Left renal pelvis (tissue), 4 donors: ENCODE data around the gene MED31. TPM values are rescaled to one million over a fixed set of nuclear protein-coding genes. Genes with fewer than 3 reads are reported as not detected.
"Not testable (repeated sequence)": the region's sequence is repeated elsewhere in the genome, so short reads cannot be mapped to it uniquely, and the experiment has no call there.

ENCODE experiments used
- DNase-seq, 4 donors: peaks; one replicate each; pipeline ENCODE4 v3.0.0-alpha.2; 2013; ENCODE audit warnings: low read depth in 4 of 4, low spot score in 3 of 4
- polyA plus RNA-seq, 4 donors: library from polyadenylated mRNA; unstranded; fragments of 120-200 nt; gene quantifications; one replicate each; pipeline ENCODE4 v1.2.1, GENCODE V29; 2013; ENCODE audit not compliant: insufficient read length in 4 of 4

The MED31 gene
- polyA plus RNA-seq, 4 donors = 21.9 to 29.5 (median 28.8) TPM

DNA sequence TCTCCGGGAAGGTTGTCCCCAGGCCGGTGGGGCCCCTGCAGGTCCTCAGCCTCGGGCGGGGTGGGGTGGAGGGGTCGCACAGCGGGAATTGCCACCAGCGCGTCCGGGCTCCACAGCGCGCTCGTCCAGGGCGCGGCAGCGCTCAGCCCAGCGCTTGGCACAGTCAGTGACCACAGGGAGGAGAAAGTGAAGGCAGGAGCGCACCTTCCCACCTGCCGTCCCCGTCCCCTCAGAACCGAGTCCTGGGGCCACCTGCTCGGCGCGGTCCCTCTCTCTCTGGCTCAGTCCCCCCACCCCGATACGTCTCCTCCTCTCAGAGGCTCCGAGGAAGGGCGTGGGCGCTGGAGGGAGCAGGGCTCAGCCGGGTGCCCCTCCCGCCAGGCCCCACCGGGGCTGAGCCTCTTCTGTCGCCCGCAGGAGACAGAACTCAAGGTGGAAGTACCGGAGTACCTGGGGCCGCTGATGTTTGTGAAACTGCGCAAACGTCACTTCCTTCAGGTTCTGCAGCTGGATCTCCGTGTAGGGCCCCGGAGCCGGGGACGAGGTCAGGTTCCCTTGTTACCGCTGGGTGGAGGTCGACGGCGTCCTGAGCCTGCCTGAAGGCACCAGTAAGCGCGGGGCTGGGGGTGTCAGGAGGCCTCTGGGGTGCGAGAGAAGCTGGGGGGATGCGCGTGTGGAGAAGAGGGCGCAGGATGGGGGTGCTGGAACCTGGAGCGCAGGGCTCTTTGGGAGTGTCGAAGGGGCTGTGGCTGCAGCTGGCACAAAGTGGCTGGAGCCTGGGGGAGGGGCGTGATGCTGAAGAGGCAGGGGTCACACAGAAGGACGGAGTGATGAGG lies 5.6 kb upstream of the MED31 start:
- DNase-seq = not testable (repeated sequence)

DNA sequence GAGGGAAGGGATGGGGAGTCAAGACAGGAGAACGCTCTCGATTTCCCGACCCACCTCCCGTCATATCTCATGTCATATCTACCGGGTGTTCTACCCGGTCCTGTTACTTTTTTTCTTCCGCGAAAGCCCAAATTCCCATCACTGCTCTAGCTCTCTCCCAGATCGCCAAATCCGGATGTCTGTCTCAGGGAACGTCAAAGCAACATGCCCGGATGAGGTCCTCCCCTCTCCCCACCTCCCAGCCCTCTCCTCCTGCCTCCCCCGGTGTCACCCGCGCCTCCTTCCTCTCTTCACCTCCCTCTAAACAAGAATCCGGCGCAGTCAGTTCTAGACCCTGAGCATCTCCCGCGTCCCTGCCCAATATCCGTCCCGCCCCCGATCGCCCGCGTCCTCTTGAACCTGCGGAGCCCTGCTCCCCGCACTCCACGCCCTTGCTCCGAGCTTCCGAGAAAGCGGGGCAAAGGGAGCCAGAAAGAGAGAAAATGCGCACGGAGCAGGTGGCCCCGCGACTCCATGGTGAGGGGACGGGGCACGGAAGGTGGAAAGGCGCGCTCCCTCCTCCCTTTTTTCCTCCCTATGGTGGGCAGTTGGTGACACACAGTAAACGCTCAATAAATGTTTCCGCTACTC lies 4.4 kb upstream of the MED31 start:
- DNase-seq = not testable (repeated sequence)

DNA sequence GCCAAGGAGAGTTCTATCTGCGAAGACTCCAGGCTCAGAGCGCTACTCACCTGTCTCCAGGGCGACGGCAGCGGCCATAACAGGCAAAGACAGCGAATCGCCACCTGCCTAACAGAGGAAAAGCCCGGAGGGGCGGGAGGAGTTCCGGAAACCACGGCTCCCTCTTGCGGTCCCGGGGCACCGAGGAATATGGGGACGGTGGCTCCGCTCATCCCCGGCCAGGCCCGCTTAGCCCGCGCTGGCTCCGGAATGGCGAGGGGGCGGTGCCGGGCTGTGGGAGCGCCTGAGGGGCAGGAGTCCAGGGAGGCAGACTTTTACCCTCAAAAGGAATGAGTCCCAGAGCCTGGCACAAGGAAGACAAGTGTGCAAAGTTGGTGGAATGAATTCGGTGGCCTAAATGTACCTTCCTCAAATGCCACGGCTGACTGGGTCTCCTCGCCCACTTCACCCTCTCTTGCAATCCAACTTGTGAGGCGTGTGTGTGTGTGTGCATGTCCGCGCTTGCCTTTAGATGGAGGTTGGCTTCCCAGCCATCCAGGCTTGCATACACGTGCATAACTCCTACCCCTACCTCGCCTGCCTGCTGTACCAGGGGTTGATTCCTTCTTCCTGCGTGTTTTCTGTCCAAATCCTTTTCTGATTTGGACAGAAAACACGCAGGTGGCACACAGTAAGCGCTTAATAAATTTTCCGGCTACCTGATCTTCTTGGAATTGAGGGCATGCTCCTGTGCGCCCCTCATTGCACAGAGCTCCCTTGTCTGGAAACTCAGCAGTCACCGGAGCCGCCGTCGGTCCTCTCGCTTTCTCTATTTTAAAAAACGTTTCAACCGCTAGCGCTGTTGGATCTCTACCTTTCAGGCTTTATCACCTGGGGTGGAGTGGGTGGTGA lies 3.7 kb upstream of the MED31 start:
- DNase-seq = no peak

DNA sequence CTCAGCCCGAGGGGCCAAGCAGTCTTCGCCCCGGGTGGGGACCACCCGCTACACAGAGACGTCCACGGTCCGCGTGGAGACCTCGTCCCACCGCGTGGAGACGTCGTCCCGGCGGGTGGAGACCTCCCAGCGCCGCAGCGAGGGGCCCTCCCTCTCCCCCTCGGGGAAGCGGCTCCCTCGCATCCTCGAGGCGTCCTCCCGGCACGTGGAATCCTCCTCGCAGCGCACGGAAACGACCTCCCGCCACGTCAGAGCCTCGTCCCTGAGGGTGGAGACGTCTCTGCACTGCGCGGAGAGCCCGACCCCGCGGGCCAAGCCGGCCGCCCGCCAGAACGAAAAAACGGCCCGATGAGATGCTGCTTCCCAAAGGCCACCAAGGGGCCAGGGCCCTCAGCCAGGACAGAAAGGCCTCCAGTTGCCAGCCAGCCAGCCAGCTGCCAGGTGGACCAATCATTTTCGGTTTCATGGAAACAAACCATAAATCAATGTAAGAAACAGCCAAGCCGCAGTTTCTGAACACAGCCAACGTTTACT lies 581 bp upstream of the MED31 start:
- DNase-seq = no peak

DNA sequence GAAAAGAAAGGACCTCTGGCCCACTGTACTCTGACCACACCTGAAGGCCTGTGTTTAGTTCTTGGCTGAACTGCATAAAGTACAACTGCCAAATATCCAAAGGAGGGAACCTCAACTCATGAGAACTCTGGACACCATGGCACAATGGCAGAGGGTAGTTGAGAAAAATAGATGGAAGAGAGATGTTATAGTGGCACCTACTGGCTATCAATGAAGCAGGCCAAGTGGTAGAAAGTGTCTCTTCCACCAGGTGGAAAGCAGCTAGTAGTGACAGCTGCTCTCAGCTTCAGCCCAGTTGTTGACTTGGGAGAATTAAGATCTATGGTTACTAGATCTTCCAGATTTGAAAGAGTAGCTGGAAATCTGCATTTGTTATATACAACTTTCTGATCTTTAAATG lies 3.2 kb downstream of the MED31 start:
- DNase-seq = no peak

DNA sequence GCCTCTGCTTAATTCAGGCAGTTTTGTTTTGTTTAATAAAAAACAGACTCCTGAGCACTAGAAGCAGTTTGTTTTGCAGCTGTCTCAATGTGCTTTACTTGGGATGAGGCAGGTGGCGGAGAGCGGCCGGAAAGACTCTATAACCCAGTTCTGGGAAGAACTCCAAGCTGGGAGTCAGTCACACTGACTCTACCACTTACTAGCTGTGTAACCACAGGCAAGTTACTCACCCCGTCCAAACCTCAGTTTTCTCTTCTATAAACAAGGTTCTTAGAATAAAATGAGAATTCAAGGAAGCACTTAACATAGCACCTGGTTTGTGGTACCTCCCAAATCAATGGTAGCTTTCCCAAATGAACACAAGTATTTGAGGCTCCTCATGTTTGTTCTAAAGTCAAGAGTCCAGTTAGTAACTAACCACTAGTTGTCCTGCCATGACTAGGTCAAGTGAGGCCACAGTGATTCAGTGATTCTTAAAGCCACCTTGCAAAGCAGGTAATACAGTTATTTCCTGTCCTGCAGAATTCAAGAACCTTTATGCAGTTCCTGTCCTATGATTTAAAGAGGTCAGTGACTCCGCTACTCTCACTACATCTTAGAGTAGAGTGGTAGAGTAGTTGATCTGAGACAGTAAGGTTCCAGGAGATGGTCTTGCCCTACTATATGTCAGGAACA lies 7.8 kb downstream of the MED31 start:
- no peak for DNase-seq

DNA sequence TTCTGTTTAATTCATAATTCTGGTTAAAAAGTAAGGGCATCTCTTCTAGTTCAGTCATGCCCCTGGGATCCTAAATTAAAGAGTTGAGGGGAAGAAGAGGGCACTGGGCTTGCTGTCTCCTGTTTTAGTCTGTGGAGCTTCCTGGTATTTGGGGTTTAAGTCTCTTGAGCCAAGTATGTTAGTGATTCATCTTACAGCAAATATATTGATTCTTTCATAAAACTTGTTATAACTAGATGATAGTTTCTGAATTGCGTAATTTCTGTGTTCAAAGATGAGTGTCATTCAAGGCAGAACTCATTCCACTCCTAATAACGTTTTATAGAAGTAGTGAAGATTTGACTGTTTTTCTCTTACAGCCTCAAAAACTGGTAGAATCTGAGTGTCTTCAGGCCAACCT lies 8.8 kb downstream of the MED31 start:
- no peak for DNase-seq

DNA sequence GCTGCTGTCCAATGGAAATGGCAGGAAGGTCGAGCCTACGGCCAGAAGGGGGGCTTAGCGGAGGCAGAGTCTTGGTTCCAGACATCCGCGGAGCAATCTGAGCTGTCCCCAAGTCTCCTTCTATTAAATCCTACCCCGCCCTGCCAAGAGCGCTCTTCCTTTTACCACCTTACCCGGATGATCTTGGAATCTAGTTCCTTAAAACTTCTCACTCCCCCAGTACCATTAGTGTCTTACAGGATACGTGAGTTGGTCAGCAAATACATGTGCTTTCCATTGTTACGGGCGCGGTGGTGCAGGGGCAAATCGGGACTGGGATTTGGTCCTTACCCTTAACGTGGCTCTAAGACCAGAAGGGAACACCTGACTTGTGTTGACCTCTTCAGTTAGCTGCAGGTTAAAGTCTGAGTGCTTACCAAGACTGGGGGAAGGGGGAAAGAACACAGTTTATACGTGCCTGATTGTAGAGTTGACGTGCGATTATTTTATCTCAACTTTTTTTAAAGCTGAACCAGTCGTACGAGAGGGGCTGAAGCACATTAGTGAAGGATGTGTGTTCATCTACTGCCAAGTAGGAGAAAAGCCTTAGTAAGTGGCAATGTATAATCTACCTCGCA lies 10.1 kb downstream of the MED31 start:
- no peak for DNase-seq

DNA sequence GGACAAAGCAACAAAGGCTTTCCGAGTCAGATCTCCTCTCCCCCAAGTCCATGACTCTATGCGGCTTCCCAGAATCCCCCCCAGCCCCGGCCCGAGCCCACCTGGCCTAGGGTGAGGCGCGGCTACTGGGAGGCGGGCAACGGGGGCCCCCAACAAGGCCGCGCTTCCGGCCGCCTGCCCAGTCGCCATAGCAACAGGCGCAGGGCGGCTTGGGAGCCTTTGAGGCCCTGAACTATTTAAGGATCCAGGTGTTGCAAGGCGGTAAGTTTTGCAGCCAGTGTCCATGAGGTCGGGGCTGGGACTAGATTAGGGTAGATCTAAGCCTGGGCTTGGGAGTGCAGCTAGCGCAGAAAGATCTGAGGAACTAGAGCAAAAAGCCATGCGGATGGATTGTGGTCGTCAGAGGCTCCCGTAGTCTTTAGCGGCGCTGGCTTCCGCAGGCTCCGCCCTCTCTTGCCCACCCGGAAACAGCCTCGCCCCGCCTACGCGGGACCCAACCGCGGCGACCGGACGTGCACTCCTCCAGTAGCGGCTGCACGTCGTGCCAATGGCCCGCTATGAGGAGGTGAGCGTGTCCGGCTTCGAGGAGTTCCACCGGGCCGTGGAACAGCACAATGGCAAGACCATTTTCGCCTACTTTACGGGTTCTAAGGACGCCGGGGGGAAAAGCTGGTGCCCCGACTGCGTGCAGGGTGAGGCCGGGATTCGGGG lies 10.7 kb downstream of the MED31 start, which contains the start of the genes KIAA0753 and TXNDC17:
KIAA0753 (minus strand) TSS at position 176 of the 711 bp plus-strand sequence. CDS start 5,608 bp downstream, outside the sequence.
TXNDC17 (plus strand) TSS at position 525 of the 711 bp plus-strand sequence; CDS start at position 548, 23 bp downstream.
- DNase-seq = peak; percentile 83 to 94 (median 86)

DNA sequence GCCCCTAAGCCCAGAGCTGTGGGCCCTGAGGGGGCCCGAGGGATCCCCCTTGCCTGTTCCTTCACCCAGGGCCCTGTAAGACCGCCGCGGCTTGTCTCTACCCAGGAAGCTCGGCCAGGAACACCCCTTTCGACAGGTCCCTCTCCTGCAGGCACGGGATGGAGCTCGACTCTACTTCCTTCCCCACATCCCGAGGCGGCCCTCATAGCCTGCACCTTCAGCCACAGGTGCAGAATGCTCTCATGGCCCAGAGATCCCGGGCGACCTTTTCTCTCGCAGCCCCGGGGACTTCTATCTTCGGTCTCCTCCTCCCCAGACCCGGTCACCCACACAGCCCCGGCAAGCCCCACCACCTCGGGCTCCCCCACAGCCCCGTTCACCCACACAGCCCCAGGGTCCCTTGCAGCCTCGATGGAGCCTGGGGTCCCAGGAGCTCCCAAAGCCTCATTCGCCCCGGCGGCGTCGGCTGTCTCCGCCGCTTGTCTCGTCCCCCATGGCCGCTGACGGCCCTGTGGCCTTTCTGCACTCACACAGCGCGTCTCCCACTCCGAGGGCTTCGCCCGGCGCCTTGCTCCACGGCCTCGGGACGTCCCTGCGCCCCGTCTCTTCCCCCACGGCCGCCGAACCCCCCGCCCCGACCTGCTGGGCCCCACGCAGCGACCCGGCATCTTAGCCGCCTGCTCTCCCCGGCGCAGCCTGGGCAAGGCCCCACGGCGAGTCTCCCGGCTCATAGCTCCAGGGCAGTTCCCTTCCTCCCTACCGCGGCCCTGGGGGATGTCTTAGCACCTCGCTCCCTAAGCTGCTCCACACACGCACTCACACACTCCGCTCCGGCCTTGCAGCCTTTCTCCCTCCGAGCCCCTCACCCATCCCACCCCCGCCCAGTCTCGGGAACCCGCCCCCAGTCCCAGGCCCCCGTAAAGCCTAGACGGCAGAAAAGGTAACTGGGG lies 11.5 kb downstream of the MED31 start:
- DNase-seq = peak in 1 of 4 donors; percentile 46

DNA sequence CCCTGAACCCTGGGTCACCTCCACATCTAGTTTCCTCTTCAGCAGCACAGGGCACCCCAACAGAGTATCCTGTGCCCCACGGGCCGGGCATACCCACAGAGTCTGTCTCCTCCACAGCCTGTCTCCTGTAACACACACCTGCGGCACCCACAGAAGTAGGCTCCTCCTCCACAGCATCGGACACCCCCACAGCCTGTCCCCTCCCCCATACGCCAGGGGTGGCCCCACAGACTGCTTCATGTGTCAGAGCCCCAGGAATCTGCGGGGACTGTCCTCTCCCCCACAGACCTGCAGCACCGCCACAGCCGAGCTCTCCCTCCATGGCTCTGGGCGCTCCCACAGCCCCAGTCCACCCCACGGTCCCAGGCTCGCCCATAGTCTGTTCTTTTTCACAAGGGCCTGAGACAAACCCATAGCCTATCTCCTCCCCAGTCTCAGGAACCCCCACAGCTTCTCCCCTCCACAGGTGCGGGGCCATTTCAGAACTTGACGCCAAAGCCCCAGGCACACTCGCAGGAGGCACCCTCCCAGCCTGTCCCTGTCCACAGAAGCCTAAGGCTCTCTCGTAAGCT lies 12.3 kb downstream of the MED31 start:
- DNase-seq = no peak

DNA sequence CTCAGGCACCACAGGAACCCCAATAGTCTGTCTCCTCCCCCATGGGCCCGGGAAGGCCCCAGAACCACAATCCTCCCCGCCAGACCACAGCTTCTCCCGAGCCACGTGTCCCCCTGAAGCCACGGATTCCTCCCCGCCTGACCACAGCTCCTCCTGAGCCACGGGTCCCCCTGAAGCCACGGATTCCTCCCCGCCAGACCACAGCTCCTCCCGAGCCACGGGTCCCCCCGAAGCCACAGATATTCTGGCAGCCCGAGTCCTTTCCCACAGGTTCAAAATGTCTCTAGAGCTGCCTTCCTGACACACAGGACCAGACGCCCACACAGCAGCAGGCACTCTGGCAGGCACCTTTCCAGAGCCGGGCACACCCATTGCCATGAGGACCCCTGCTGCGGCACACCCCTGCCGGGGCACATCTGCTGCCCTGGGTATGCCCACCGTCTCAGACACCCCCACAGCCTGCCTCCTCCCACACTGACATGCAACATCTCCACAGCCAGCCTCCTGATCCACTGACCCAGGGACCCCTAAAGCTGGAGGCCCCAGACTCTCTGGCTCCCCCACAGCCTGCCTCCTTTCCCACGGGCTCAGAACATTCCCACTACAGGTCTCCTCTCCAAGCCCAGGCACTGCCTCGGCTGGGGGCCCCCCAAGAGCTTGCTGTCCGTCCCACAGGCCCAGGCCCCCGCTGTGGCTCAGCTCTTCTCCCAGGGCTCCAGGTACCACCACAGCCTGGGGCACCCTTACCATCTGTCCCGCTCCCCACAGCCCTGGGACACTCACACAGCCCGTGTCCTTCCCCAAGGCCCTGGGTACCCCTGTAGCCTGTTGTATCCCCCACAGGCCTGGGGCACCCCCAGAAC lies 13.1 kb downstream of the MED31 start:
- no peak for DNase-seq

DNA sequence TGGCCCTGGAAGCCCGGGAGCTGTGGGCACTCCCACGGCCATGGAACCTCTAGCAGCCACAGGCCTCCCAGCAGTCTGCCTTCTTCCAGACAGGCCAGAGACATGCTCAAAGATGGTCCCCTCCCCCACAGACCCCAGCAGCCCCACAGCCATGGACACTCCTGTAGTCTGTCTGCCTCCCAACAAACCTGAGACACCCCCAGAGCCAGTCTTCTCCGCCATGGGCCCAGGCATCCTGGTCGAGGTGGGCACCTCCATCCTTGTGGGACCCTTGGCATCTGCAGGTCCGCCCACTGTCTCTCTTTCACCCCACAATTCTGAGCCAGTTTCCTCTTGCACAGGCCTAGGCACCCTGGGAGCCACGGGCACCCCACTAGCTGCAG lies 14.0 kb downstream of the MED31 start:
- DNase-seq = no peak

DNA sequence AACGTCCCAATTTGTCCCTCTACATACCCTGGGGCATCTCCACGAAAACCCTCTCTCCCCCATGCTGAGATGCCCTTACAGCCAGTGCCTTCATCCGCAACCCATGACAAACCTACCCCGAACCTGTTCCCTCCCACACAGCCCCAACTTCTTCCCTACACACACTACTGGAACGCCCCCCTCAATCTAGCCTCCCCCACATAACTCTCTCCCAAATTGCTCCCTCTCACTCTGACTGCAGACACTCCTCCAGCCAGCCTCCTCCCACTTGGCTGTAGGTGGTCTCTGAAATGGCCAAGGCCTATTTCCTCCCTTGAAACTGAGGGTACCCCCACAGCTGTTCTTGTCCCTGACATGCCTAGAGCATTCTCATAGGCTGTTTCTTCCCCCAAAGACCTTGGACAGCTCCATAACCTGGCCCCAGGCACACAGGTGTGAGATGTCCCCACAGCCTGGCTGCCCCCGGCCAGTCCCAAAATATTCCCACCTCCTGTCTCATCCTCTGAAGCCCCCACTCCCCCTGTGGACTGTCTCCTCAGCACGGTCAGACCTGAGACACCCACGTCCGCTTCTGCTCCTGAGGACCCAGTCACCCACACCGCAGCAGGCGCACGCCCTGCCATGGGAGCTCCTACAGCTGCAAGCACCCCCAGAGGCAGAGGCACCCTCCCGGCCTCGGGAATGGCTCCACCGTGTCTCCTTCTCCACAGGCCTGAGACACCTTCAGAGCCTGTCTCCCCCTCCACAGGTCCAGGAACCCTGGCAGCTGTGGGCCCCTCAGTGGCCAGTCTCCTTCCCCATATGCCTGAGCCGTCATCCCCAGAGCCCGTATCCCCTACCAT lies 14.6 kb downstream of the MED31 start:
- DNase-seq = no peak

DNA sequence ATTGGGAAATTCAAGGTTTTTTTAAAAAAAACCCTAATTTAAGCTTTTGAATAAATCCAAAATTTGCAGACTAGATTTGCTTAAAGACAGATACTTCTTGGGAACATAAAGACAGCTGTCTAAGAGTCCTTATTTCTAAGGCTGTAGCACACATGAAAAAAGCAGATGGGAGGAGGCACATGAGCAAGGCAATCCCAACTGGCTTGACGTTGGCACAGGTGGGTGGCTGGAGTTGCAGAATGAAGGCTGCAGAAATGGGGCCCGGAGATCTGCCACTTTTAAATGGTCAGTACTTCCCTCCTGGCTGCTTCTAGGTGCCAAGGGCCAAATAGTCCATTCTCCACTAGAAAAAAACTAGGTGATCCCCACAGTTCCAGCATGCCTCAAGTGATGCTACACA lies 15.3 kb downstream of the MED31 start:
- no peak for DNase-seq

DNA sequence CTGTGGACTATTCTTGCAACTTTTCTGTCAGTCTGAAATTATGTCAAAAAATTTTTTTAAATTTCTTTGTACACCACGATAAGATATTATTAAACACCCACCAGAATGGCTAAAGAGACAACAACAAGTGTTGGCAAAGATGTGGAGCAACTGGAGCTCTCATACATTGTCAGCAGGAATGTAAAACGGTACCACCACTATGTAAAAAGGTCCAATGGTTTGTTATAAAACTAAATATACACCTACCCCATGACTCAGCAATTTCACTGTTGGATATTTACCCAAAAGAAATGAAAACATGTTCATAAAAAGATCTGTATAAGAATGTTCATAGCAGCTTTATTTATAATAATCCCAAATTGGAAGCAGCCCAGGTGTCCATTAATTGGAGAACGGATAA lies 18.1 kb downstream of the MED31 start:
- DNase-seq = no peak
